ENCODE results near the gene ASF1A. TPM values are rescaled to one million over a fixed set of nuclear protein-coding genes. Genes with fewer than 3 reads are reported as not detected.

ASF1A gene
- total and polyA plus RNA-seq, 4 donors: 5.6 to 27.0 (median 7.2) TPM

- no peak for TF ChIP-seq FOXA2 (IDR thresholded peaks at IDR 0.05)
- no peak for TF ChIP-seq NR2F2 (IDR thresholded peaks at IDR 0.05)
- no peak for TF ChIP-seq GABPA (IDR thresholded peaks at IDR 0.05 in 1 of 2, conservative IDR thresholded peaks at IDR 0.05 in 1 of 2)
- TF ChIP-seq EGR1 (IDR thresholded peaks at IDR 0.05; ENCODE audit: low read depth in 2 of 2): no peak
- TF ChIP-seq YY1 (IDR thresholded peaks at IDR 0.05): no peak
- no peak for TF ChIP-seq REST (IDR thresholded peaks at IDR 0.05)
- TF ChIP-seq SP1 (IDR thresholded peaks at IDR 0.05): no peak
Observed at GRCh38 chr6:118935331-118935668, 41.3 kb downstream of the ASF1A start (continued).

GRCh38 chr6:118935978-118936703 lies 42.2 kb downstream of the ASF1A start:
- DNase-seq (ENCODE audit: low spot score): no peak
- no peak overlapping the region for H3K9ac ChIP-seq (ENCODE audit: low read depth in 1 of 2, low read length in 2 of 2)
- peaks cover 0 to 15% (median 9%) of the 10 kb centered on the region in 4 donors for H3K4me1 ChIP-seq (ENCODE audit: control insufficient read depth in 4 of 4, insufficient read depth in 4 of 4, low read length in 3 of 4)
- no peak overlapping the region for H3K4me3 ChIP-seq (ENCODE audit: low read depth in 1 of 3, low read length in 3 of 3)
- WGBS: 86% methylated on average over 3 of the region's 3 CpGs
- no peaks in the 10 kb centered on the region for H3K27me3 ChIP-seq (ENCODE audit: control insufficient read depth in 4 of 4, insufficient read depth in 4 of 4, low read length in 3 of 4)
- no peak overlapping the region for H3K27ac ChIP-seq (ENCODE audit: low read depth in 1 of 2, low read length in 2 of 2)
- H3K36me3 ChIP-seq (ENCODE audit: control insufficient read depth in 4 of 4, insufficient read depth in 3 of 4, low read depth in 1 of 4, low read length in 3 of 4): peaks cover 0 to 3% (median 1%) of the 10 kb centered on the region in 4 donors
- TF ChIP-seq TAF1 (conservative IDR thresholded peaks at IDR 0.05) (no peak), HNF4A (conservative IDR thresholded peaks at IDR 0.05) (no peak), SP1 (IDR thresholded peaks at IDR 0.05) (no peak), FOXA1 (IDR thresholded peaks at IDR 0.05) (no peak), NR2F2 (IDR thresholded peaks at IDR 0.05) (no peak), EGR1 (IDR thresholded peaks at IDR 0.05; ENCODE audit: low read depth in 2 of 2) (no peak), JUND (IDR thresholded peaks at IDR 0.05) (no peak), RXRA (IDR thresholded peaks at IDR 0.05) (no peak), GABPA (IDR thresholded peaks at IDR 0.05 in 1 of 2, conservative IDR thresholded peaks at IDR 0.05 in 1 of 2) (no peak), HNF4G (IDR thresholded peaks at IDR 0.05) (no peak), ATF3 (IDR thresholded peaks at IDR 0.05) (no peak), YY1 (IDR thresholded peaks at IDR 0.05) (no peak), CTCF (IDR thresholded peaks at IDR 0.05; ENCODE audit: low read depth, low read length, missing input control) (no peak), FOXA2 (IDR thresholded peaks at IDR 0.05) (no peak), MAX (IDR thresholded peaks at IDR 0.05) (no peak), REST (IDR thresholded peaks at IDR 0.05) (no peak), ZBTB33 (IDR thresholded peaks at IDR 0.05) (no peak)
- no peaks in the 10 kb centered on the region for H3K9me3 ChIP-seq (ENCODE audit: control insufficient read depth in 4 of 4, low read length in 3 of 4)
